Loucy (cell line): Measurements from ENCODE around the gene GRID1.

Source experiments
- H2AFZ ChIP-seq: fragments of 200-600 bp; sonication (generic); 2 replicates; pipeline ENCODE4 v1.6.0; 2016; ENCODE audit warnings: antibody characterized with exemption, mild to moderate bottlenecking, low read length, moderate library complexity
- H3F3A ChIP-seq: fragments of 200-600 bp; 2 replicates; pipeline ENCODE4 v1.6.0; 2016; ENCODE audit warnings: antibody characterized with exemption, low read depth, mild to moderate bottlenecking
- H3K27me3 ChIP-seq: fragments of 200-600 bp; sonication (generic); 2 replicates; pipeline ENCODE4 v1.6.1; 2014; ENCODE audit warnings: low read length, mild to moderate bottlenecking; ENCODE audit not compliant: insufficient read depth, poor library complexity, severe bottlenecking
- H3K36me3 ChIP-seq: fragments of 200-600 bp; sonication (generic); 2 replicates; pipeline ENCODE4 v1.6.1; 2016; ENCODE audit warnings: low read length; ENCODE audit not compliant: insufficient read depth
- H3K4me1 ChIP-seq: fragments of 200-600 bp; sonication (generic); 2 replicates; pipeline ENCODE4 v1.5.1; 2014; ENCODE audit warnings: low read length, mild to moderate bottlenecking; ENCODE audit not compliant: insufficient read depth, poor library complexity, severe bottlenecking
- H3K4me2 ChIP-seq: fragments of 200-600 bp; sonication (generic); 2 replicates; pipeline ENCODE4 v1.6.0; 2014; ENCODE audit warnings: antibody characterized with exemption, low read length, low read depth, mild to moderate bottlenecking; ENCODE audit not compliant: poor library complexity, severe bottlenecking
- H3K4me3 ChIP-seq: fragments of 200-600 bp; sonication (generic); 2 replicates; pipeline ENCODE4 v1.5.1; 2014; ENCODE audit warnings: low read length, mild to moderate bottlenecking, mixed read lengths; ENCODE audit not compliant: poor library complexity, severe bottlenecking
- H3K79me2 ChIP-seq: fragments of 200-600 bp; sonication (generic); 2 replicates; pipeline ENCODE4 v1.6.1; 2014; ENCODE audit warnings: low read length; ENCODE audit not compliant: insufficient read depth
- H3K9ac ChIP-seq: fragments of 200-600 bp; sonication (generic); 2 replicates; pipeline ENCODE4 v1.6.0; 2014; ENCODE audit warnings: mild to moderate bottlenecking, low read depth, low read length, moderate library complexity; ENCODE audit not compliant: poor library complexity, severe bottlenecking
- H3K9me2 ChIP-seq: fragments of 200-600 bp; sonication (generic); replicated peaks from 2 replicates; pipeline ENCODE4 v1.6.1; 2016; ENCODE audit warnings: low read depth, low read length, mixed read lengths
- H3K9me3 ChIP-seq: fragments of 200-600 bp; sonication (generic); 2 replicates; pipeline ENCODE4 v1.6.1; 2014; ENCODE audit warnings: mild to moderate bottlenecking, antibody characterized with exemption, low read length, low read depth; ENCODE audit not compliant: insufficient read depth
- H4K20me1 ChIP-seq: fragments of 200-600 bp; sonication (generic); 2 replicates; pipeline ENCODE4 v1.6.0; 2014; ENCODE audit warnings: antibody characterized with exemption, low read length, mild to moderate bottlenecking; ENCODE audit not compliant: insufficient read depth, poor library complexity, severe bottlenecking
- EZH2phosphoT487 ChIP-seq: fragments of 200-600 bp; IDR thresholded peaks from 2 replicates; pipeline ENCODE4 v1.6.1; 2018; ENCODE audit warnings: antibody characterized with exemption, mild to moderate bottlenecking, moderate library complexity, borderline replicate concordance
- TF ChIP-seq, protein P1 (sequence below): fragments of 200-600 bp; sonication (generic); conservative IDR thresholded peaks from 2 replicates; pipeline ENCODE4 v1.5.1; 2014; ENCODE audit warnings: mild to moderate bottlenecking, antibody characterized with exemption, low read length

GRID1 gene

DNA sequence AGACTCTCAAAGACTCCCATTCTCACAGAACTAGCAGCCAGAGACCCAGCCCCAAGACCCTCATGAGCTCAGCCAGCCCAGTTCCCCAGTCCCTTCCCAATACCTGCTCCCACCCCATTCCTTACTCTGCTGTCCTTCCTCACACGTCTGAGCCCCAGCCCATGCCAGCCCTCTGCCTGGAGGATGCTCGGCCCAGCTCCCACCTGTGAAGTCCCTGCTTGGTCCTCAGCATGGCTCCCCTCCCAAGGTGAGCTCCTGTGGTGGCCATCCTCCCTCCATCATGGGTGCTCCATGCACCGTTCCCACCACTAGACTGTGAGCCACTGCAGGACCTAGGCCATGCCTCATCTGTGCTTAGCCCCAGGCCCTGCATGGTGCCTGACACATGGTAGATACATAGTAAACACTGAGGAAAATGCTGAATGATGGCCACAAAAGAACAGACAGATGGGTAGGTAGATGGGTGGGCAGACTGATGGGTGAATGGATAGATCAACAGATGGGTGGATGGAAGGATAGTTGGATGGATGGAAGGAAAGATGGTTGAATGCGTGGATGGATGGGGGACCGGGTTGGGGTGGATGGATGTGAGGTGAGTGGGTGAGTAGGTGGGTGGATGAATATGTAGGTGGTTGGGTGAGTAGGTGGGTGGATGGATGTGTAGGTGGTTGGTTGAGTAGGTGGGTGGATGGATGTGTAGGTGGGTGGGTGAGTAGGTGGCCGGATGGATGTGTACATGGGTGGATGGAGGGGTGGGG lies 138.9 kb downstream of the GRID1 start:
- H3F3A ChIP-seq, result no peaks in the 10 kb centered on the region
- peaks cover 3% of the 10 kb centered on the region; the same call in 1 of the 2 replicates for H3K9me3 ChIP-seq
- no peaks in the 10 kb centered on the region for H3K4me1 ChIP-seq
- no peaks in the 10 kb centered on the region for H4K20me1 ChIP-seq
- H3K79me2 ChIP-seq, result no peaks in the 10 kb centered on the region
- H3K36me3 ChIP-seq, result no peaks in the 10 kb centered on the region
- no peak overlapping the region for H3K4me2 ChIP-seq
- H3K9me2 ChIP-seq, result no peaks in the 10 kb centered on the region
- TF ChIP-seq EZH2phosphoT487, result no peak
- TF ChIP-seq, protein P1, sequence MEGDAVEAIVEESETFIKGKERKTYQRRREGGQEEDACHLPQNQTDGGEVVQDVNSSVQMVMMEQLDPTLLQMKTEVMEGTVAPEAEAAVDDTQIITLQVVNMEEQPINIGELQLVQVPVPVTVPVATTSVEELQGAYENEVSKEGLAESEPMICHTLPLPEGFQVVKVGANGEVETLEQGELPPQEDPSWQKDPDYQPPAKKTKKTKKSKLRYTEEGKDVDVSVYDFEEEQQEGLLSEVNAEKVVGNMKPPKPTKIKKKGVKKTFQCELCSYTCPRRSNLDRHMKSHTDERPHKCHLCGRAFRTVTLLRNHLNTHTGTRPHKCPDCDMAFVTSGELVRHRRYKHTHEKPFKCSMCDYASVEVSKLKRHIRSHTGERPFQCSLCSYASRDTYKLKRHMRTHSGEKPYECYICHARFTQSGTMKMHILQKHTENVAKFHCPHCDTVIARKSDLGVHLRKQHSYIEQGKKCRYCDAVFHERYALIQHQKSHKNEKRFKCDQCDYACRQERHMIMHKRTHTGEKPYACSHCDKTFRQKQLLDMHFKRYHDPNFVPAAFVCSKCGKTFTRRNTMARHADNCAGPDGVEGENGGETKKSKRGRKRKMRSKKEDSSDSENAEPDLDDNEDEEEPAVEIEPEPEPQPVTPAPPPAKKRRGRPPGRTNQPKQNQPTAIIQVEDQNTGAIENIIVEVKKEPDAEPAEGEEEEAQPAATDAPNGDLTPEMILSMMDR, result no peak
- H3K27me3 ChIP-seq, result no peaks in the 10 kb centered on the region
- H3K9ac ChIP-seq, result no peak overlapping the region
- H3K4me3 ChIP-seq, result no peak overlapping the region
- no peak overlapping the region for H2AFZ ChIP-seq

DNA sequence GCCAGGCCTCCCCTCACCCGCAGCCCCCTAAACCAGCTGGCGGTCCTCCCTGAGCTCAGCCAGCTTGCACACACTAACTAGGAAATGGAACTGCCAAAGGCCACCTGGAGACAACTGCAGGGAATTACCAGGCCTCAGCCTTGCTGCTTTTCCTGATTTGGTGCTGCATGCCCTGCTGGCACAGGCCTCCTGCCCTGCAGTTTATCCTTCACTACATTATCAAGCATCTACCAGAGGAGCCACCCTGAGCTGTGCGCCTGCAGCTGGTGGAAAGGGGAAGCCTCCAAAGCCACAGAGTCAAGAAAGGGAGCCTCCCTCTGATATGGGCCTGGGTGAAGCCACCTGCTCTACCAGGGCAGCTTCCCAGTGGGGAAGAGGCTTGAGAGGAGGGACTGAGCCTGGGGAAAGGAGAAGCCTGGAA lies 139.8 kb downstream of the GRID1 start:
- Histone ChIP-seq H3K4me2 (no peak overlapping the region), H3K36me3 (no peaks in the 10 kb centered on the region), H3F3A (no peaks in the 10 kb centered on the region), H3K4me3 (no peak overlapping the region), H3K27me3 (no peaks in the 10 kb centered on the region), H3K4me1 (no peaks in the 10 kb centered on the region), H4K20me1 (no peaks in the 10 kb centered on the region), H3K9me3 (peaks cover 3% of the 10 kb centered on the region; the same call in 1 of the 2 replicates), H3K79me2 (no peaks in the 10 kb centered on the region), H3K9ac (no peak overlapping the region), H2AFZ (no peak overlapping the region), H3K9me2 (no peaks in the 10 kb centered on the region)
- TF ChIP-seq, protein P1, result no peak
- TF ChIP-seq EZH2phosphoT487, result no peak

DNA sequence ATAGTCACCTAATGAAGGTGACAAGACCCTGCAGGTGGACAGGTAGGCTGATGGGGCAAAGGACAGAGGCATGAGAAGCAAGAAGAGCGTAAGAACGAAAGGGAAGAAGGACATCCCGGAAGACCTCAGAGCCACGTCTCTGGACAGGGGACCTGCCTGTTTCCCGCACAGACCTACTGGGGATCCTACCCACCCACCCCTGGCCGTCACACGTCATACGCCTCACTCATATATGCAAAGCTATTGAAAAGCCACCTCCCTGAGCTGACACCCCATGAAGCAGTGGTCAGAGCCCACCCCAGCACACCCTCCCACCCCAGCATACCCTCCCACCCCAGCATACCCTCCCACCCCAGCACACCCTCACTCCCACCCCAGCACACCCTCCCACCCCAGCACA lies 140.6 kb downstream of the GRID1 start:
- Histone ChIP-seq H3K4me3 (no peak overlapping the region), H3K9me2 (no peaks in the 10 kb centered on the region), H3K9ac (no peak overlapping the region), H3K79me2 (no peaks in the 10 kb centered on the region), H3K36me3 (no peaks in the 10 kb centered on the region), H3K9me3 (peaks cover 3% of the 10 kb centered on the region; the same call in 1 of the 2 replicates), H4K20me1 (no peaks in the 10 kb centered on the region), H2AFZ (no peak overlapping the region), H3K27me3 (no peaks in the 10 kb centered on the region), H3K4me1 (no peaks in the 10 kb centered on the region), H3K4me2 (no peak overlapping the region), H3F3A (no peaks in the 10 kb centered on the region)
- TF ChIP-seq, protein P1, result no peak
- TF ChIP-seq EZH2phosphoT487, result no peak
